ENCODE results near the gene ZNF653.
"Not testable (repeated sequence)": the region's sequence is repeated elsewhere in the genome, so short reads cannot be mapped to it uniquely, and the experiment has no call there.

ZNF653 gene

GRCh38 chr19:11480715-11481533 is 24.7 kb downstream of the ZNF653 start, which contains the start of gene ELAVL3:
Gene ELAVL3, minus strand, starts transcription at chr19:11481046. Its CDS starts 438 bp downstream, at chr19:11480608.
- DNase-seq, result no peak

DNA sequence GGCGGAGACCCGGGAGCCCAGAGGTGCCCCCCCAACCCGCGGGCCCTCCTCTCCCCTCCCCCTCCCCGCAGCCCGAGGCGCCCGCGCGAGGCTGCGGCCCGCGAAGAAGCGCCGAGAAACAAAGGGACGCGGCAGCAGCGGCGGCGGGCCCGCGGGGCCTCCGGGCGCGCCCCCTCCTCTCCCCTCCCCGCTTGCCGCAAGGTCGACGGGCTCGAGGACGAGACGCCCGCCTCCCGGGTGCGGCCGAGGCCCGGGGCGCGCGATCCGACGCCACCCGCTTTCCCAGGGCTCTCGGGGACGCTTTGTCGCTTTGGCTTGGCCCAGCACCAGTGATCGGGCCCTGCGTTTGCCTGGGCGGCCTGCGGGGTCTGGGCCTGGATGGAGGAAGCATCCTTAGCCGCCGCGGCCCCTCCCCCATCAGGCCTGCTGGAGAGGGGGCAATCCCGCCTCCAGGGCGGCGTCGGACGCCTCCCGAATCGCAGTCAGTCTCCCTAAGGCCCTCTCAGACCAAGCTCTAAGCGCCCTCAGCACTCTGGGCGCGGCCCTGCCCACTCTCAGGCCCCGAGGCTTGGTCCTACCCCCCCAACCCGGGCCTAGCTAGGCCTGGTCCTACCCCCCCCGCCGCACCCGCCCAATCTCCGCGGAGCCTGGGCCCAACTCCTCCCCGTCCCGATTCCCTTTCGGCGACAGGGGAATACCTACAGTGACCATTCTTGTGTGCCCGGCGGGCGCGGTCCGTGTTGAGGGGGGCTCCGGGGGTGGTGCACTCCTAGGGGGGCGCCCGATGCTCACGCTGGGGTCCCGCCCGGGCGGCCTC is 25.5 kb downstream of the ZNF653 start:
- no peak for DNase-seq

- peak; percentile 35 for DNase-seq
These were observed 26.3 kb downstream of the ZNF653 start for GRCh38 chr19:11479090-11479897.

DNA sequence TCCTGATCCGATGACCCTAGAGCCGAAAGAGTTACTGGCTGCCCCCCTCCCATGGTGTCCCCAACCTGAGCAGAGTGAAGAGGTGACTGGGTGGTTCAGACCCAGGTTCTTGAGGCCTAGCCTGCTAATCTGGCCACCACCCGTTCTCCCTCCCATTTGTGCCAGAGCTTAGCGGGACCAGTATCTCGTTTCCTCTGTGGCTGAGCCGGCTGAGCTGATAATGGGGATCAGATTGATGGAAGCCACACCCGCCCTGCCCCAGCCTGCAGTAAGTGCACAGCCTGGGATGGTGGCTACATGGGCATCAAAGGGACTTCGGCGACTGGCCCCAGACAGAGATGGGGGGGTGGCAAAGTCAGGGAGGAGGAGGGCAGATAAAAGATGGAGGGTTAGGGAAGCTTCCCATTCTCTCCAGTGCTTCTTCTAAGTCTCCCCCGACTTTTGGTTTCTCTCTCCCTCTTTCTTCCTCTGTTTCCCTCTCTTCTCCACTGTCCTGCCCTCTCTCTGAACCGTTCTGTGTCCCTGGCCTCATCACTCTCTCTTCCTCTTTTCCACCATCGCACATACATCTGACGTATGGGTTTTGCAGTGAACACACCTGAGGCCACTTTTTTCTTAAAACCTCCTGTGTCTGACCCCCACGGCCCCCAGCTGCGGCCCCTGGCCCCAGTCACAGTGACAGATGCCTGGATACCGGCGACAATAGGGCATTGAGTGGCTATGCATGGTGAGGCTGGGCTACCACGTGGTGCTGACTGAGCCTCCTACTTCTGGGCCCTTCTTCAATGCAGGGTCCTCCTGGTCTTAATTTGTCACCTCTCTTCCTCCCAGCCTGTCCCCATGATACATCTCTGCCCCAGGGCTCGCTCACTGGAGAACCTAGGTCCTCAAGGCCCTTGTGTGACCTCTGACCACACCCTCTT is 27.2 kb downstream of the ZNF653 start:
- DNase-seq, result peak; percentile 61

GRCh38 chr19:11475861-11476260 is 29.8 kb downstream of the ZNF653 start:
- no peak for DNase-seq

- DNase-seq, result not testable (repeated sequence)
These were observed 30.3 kb downstream of the ZNF653 start for GRCh38 chr19:11475343-11475742.

GRCh38 chr19:11473725-11474124 is 31.9 kb downstream of the ZNF653 start:
- DNase-seq, result no peak

GRCh38 chr19:11468266-11468845 is 37.3 kb downstream of the ZNF653 start:
- not testable (repeated sequence) for DNase-seq

DNA sequence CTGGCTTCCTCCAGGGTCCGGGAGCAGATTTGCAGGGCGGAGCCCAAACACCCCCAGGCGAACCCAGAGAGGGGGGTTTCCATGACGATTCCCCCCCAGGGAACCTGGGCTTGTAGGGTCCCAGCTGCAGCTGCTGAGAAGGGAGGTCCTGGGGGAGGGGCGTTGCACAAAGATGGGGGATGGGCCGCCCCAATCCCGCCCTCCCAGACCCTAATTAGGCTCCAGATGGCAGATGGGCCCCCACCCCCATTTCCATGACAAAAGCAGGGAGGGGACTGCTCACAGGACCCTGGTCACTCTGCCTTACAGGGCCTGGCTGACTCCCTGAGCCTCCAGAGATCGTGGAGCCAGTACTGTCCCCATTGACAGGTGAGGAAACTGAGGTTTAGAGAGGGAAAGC is 40.0 kb downstream of the ZNF653 start:
- no peak for DNase-seq

GRCh38 chr19:11464333-11465265 is 41.0 kb downstream of the ZNF653 start:
- DNase-seq, result no peak

GRCh38 chr19:11463391-11463790 is 42.2 kb downstream of the ZNF653 start:
- DNase-seq, result no peak

- no peak for DNase-seq
These were observed 44.2 kb downstream of the ZNF653 start for GRCh38 chr19:11461453-11461852.

DNA sequence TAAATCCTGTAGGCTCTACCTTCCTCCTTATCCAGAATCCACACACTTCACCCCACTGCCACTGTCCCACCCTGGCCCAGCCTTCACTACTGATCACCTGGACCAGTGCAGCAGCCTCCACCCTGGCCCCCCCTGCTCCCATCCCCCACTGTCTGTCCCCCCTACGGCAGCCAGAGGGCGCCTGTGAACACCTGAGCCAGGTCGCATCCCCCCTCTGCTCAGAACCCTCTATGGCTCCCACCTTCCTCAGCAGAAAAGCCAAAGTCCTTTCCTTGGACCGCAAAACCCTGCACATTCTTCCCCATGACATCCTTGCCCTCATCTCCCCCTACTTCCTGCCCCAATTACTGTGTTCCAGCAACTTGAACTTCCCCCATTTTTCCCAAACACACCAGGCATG is 45.4 kb downstream of the ZNF653 start:
- no peak for DNase-seq

DNA sequence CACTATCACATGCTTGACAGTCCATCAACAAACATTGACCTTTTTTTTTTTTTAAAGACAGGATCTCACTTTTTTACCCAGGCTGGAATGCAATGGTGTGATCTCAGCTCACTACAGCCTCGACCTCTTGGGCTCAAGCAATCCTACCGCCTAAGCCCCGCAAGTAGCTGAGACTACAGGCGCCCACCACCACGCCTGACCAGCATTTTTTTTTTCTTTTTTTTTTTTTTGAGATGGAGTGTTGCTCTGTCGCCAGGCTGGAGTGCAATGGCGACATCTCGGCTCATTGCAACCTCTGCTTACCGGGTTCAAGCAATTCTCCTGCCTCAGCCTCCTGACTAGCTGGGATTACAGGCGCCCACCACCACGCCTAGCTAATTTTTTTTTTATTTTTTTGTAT is 46.7 kb downstream of the ZNF653 start:
- not testable (repeated sequence) for DNase-seq

- DNase-seq, result no peak
These were observed 47.3 kb downstream of the ZNF653 start for GRCh38 chr19:11458236-11458900.

GRCh38 chr19:11457831-11458230 is 47.8 kb downstream of the ZNF653 start:
- DNase-seq, result no peak

- DNase-seq, result no peak
These were observed 48.5 kb downstream of the ZNF653 start for GRCh38 chr19:11457115-11457514.

- DNase-seq, result no peak
These were observed 49.0 kb downstream of the ZNF653 start for GRCh38 chr19:11456659-11457058.

- DNase-seq, result not testable (repeated sequence)
These were observed 50.4 kb downstream of the ZNF653 start for GRCh38 chr19:11455233-11455554.
